GM19025 (cell line): ENCODE data around the gene ZSCAN21.

ENCODE experiments used
- ATAC-seq: cut with Tn5 transposase; IDR thresholded peaks from one replicate; pipeline ENCODE4 v1.9.1; 2021; ENCODE audit warnings: mild to moderate bottlenecking, low read depth, moderate library complexity; ENCODE audit not compliant: unreplicated experiment

ZSCAN21 gene

GRCh38 chr7:100072462-100072861, 22.9 kb downstream of the ZSCAN21 start:
- no peak for ATAC-seq

GRCh38 chr7:100074841-100075240, 25.3 kb downstream of the ZSCAN21 start:
- ATAC-seq: no peak

DNA sequence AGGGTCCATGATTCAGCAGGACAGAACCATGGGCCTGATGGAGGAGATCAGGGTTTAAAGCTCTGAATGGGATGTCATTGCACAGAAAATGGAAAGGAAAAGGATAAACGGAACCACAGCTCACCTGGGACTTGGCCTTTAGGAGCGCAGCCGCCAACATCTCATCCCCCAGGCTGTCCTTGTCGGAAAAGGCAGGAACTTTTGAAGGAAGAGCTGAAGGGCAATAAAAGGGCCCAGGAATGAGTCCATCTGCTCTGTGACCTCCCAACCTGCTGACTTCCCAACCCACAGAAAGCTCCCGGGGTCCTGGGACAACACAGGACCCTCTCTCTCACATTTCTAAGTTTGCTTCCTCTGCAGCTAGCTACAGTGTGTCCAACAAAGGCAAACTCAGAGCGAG, 25.8 kb downstream of the ZSCAN21 start:
- ATAC-seq: no peak

DNA sequence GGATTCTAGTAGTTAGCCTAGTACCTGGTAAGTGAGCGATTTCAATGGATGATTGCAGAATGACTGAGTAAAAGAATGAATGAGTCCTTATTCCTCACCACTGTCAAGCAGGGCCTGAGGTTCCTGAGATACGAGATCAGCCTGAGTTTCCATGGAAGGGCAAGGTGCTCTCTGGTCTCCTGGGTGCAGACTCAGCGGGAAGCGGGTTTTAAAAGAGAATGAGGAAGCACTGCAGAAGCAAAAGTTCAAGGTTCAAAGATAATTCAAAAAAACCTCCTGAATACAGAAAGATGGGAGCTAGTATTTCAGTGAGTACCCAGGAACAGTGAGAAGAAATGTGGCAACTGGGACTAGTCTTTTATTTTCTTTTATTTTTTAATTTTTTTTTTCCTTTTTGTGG, 27.6 kb downstream of the ZSCAN21 start:
- no peak for ATAC-seq

GRCh38 chr7:100079024-100079560, 29.5 kb downstream of the ZSCAN21 start:
- no peak for ATAC-seq

GRCh38 chr7:100080907-100081534, 31.4 kb downstream of the ZSCAN21 start:
- ATAC-seq: no peak

DNA sequence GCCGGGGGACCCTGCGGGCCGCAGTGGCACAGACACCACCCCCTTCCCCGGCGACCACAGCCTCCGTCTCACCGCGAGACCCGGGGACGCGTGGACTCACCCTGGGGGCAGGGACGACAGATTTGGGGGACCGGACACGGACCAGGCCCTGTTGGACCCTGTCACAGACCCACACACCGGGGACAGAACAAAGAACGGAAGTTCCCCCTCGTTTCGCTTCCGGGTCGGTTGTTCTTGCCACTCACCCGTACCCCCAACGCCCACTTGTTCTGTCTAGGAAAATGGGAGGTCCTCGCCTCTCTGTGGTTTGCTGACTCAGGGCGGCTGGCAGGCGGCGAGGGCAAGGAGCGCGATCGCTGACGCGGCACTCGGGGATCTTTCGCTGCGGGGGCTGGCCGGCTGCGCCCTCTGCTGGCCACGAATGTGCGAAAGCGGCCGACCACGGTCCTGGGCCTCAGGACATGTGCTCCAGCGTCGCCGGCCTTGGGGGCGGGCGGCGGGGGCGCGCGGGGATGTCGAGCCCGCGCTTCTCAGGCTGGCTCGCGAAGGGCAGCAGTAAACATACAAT, 32.0 kb downstream of the ZSCAN21 start, which contains the start of gene ZNF3:
Gene ZNF3, minus strand, starts transcription at position 189 of the 568 bp plus-strand sequence. CDS start 4,366 bp downstream, outside the sequence.
- ATAC-seq: peak; percentile 77

DNA sequence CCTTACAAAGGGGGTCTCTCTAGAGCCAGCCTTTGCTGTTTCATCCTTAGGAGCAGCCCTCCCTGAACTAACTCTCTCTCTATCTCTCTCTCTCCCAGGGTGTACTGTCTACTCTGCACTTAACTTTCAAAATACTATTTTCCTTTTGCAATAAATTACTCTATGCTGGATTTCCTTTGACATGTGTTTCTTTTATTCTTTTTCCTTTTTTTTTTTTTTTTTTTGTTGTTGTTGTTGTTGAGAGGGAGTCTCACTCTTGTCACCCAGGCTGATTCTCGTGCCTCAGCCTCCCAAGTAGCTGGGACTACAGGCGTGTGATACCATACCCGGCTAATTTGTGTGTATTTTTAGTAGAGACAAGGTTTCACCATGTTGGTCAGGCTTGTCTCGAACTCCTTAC, 33.4 kb downstream of the ZSCAN21 start:
- no peak for ATAC-seq

GRCh38 chr7:100085515-100085914, 35.9 kb downstream of the ZSCAN21 start:
- ATAC-seq: no peak

- ATAC-seq: no peak
These were observed 37.6 kb downstream of the ZSCAN21 start for GRCh38 chr7:100087055-100087750.

DNA sequence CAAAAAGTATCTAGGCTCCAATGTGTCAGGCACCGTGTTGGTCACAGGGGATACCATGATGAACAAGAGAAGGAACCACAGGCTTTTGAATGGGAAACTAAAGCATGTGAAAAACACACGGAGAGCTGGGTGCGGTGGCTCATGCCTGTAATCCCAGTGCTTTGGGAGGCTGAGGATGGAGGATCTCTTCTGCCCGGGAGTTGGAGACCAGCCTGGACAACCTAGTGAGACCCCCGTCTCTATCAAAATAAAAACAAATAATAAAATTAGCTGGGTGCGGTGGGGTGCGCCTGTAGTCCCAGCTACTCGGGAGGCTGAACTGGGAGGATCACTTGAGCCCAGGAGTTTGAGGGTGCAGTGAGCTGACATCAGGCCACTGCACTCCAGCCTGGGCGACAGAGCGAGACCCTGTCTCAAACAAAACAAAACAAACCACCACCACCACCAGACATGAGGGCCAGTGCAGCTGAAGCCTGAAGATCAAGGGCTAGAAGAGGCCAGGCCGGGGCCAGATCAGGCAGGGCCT, 38.6 kb downstream of the ZSCAN21 start:
- no peak for ATAC-seq

- ATAC-seq: no peak
These were observed 39.3 kb downstream of the ZSCAN21 start, which contains the start of gene COPS6 for GRCh38 chr7:100088621-100089457. Gene COPS6, plus strand, starts transcription at chr7:100088969. Its CDS starts 22 bp downstream, at chr7:100088991.

GRCh38 chr7:100089458-100090196, 40.1 kb downstream of the ZSCAN21 start:
- ATAC-seq: no peak

GRCh38 chr7:100090527-100091410, 41.2 kb downstream of the ZSCAN21 start:
- ATAC-seq: no peak

DNA sequence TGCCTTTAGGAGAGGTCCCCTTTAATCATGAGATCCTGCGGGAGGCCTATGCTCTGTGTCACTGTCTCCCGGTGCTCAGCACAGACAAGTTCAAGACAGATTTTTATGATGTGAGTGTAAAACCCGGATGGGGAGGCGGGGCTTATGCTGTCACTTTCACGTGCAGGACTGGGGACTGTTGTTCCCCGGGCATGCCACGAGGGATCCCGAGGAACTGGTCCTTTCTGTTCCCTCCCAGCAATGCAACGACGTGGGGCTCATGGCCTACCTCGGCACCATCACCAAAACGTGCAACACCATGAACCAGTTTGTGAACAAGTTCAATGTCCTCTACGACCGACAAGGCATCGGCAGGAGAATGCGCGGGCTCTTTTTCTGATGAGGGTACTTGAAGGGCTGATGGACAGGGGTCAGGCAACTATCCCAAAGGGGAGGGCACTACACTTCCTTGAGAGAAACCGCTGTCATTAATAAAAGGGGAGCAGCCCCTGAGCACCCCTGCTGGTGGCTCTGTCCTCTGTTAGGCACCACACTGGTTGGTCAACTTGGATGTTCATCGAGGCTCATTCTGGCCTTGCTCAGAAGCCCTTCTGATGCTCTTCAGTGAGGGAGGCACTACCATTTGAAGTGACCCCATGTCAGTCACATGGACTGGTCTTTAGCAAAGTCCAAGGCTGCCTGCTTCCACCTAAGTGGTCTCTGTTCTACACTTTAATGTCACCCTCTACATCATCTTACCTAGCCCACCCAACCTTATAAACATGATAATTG, 42.0 kb downstream of the ZSCAN21 start:
- ATAC-seq: no peak

GRCh38 chr7:100093054-100093453, 43.5 kb downstream of the ZSCAN21 start:
- no peak for ATAC-seq

DNA sequence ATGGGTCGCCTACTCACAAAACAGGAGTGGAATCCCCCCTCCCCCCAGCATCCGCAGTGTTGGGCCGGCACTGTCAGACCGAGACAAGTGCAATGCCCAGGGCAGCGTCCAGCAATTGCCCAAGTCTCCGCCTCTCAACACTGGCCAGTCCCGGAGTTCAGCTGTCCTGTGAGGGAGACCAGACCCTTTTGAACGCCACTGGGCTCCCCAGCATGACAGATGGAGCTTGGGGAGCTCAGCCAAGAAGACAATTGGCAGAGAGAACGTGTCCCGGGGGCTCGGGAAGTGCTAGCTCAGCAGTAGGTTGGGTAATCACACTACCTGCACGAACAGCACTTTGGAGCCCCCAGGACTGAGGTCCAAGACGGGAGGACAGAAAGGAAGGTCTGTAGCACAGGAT, 43.9 kb downstream of the ZSCAN21 start:
- no peak for ATAC-seq

DNA sequence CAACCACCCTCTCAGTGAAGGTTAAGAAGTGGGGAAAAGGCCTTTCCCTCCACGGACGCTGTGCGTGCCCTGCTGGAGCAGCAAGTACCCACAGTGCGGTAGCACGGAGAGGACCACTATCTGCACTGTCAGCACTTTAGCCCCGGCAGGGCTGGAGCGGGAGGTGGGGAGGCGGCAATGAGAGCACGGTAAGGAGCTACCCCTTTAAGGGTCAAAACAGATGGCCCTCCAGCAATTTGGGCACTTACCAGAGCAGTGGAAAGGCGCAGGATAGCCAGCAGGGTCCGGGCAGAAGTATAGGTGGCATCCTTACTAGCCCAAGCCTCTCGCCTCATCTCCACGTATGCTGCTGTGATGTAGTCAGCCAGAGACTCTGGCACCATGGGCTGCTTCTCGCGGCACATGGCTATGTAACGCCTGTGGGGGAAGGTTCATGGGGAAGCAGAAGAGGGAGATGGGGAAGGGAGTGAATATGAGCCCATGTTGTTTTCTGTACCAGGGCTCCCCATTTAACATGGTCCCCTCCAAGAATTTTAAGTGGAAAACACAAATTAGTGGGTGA, 44.4 kb downstream of the ZSCAN21 start:
- no peak for ATAC-seq
